Activated naive CD8-positive, alpha-beta T cell treated with anti-CD3 and anti-CD28 coated beads, Interleukin-2, amount 10 ng/mL, durations not matched to agents 7 days and 5 days (primary cell): ENCODE measurements around the gene ZDHHC8. TPM values are rescaled to one million over a fixed set of nuclear protein-coding genes. Genes with fewer than 3 reads are reported as not detected.

Experiments
- ATAC-seq: fragments of 150-1000 bp; cut with Tn5 transposase; one replicate; pipeline ENCODE4 v1.10.0; 2021; ENCODE audit warnings: low read depth, moderate library complexity
- POLR2A ChIA-PET: fragments of 350-600 bp; sonication (Branson Sonifier 250); formaldehyde crosslinking; loops from one replicate; lab custom pipeline; 2021; ENCODE audit warnings: antibody characterized with exemption; lab: Charles Lee
- DNase-seq: peaks from one replicate; pipeline ENCODE4 v3.0.0; 2021
- H3K27ac Mint-ChIP-seq: one replicate; pipeline ENCODE4 v1.8.0; 2022; ENCODE audit warnings: mild to moderate bottlenecking, mixed read lengths
- H3K27me3 Mint-ChIP-seq: one replicate; pipeline ENCODE4 v1.8.0; 2022; ENCODE audit warnings: mild to moderate bottlenecking, moderate library complexity, mixed read lengths
- H3K36me3 Mint-ChIP-seq: one replicate; pipeline ENCODE4 v1.8.0; 2021; ENCODE audit warnings: mild to moderate bottlenecking, mixed read lengths
- H3K4me1 Mint-ChIP-seq: one replicate; pipeline ENCODE4 v1.8.0; 2021; ENCODE audit warnings: mixed read lengths
- H3K4me3 Mint-ChIP-seq: one replicate; pipeline ENCODE4 v1.8.0; 2022; ENCODE audit warnings: mild to moderate bottlenecking, moderate library complexity, mixed read lengths
- H3K9me3 Mint-ChIP-seq: one replicate; pipeline ENCODE4 v1.8.0; 2021; ENCODE audit warnings: mixed read lengths
- total RNA-seq, 2 experiments: library from RNA; stranded (reverse); gene quantifications; one replicate each; pipeline ENCODE4 v1.2.3, GENCODE V29; 2021

Gene ZDHHC8
- total RNA-seq, 2 experiments from 2014 or later = 64.1 to 66.9 TPM

DNA sequence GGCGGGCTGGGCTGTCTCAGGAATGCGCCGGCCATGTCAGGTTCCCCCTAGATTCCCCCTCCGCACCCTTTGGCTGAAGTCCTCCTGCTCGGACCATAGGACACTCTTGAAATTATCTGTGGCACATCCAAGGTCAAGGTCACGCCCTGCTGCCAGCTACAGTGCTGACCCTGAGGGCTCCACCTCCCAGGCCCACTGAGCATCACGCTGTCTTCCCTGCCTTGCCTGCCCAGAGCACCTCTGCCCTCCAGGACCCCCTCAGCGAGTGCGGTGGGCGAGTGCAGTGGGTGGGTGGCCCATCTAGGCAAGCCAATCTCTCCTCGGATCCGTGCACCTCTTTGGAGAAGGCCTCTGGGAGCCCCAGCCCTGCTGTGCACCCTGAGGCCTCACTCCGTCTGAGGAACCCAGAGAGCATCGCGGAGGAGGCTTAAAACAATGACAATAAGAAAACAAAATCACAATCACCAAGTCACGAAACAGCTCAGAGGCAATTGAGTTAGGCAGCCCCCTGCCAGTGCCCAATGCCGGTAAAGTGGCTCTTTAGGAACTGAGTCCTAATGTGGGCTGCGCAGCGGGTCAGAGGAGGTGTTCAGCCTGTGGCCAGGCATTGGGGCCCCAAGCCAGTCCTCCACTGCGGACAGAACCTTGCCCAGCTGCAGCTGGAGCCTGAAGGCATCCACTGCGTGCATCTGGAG is 45.8 kb downstream of the ZDHHC8 start:
- Mint-ChIP-seq H3K4me1 (no peaks in the 10 kb centered on the region), H3K4me3 (no peak overlapping the region), H3K27ac (no peak overlapping the region), H3K9me3 (no peaks in the 10 kb centered on the region), H3K27me3 (no peaks in the 10 kb centered on the region), H3K36me3 (no peaks in the 10 kb centered on the region)
- POLR2A ChIA-PET = no interaction called here
- ATAC-seq (no peak), DNase-seq (no peak)

DNA sequence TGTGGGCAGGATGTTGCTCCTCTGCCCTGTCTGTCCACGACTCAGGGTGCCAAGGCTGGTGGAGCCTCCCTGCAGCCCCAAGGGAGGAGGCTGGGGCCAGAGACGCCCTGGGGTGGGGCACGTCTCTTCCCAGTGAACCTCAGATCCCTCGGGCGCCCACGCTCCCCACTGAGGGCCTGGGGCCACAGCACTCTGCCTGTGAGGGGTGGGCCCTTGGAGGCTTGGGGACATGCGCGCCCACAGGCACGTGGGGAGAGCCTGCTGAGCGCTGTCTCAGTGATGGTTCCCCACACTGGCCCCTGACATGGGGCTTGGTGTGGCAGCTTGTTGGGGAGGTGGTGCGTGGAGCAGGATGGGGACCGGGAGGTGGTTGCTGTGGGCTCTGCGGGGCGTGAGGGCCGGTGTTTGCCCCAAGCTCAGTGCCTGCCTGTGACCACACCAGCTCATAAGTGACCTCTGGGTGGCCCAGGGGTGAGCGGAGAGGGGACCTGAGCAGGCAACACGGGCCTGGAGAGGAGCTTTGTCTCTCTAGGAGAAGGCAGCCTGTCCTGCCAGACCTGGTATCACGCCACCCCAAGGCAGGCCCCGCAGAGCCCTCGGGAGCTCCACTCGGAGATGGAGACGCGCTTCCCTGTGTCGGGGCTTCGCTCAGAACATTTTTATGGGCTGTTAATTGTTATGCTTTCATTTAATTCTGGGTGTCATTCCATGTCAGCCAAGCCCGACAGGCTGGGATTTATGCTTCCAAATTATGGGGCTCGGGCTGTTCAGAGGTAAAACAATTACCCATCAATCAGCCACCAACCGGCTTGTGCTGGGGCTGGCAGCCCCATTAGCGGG is 46.7 kb downstream of the ZDHHC8 start:
- ATAC-seq = no peak
- POLR2A ChIA-PET = no interaction called here
- no peak overlapping the region for H3K27ac Mint-ChIP-seq

DNA sequence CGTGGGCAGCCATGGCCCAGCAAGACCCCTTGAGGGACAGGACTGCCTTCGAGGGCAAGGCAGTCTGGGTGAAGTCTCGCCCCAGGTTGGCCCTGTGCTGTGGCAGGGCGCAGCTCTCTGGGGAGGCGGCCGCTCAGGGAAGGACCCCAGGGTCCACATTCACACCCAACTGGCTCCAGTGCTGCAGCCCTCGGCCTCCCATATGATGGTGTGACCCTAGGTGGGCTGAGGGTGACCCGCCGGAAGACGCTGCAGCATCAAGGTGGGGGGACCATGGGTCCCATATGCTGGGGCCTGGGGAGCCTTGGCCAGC is 47.3 kb downstream of the ZDHHC8 start:
- no peak overlapping the region for H3K4me3 Mint-ChIP-seq
- no peaks in the 10 kb centered on the region for H3K9me3 Mint-ChIP-seq
- POLR2A ChIA-PET = no interaction called here
- ATAC-seq (no peak), DNase-seq (no peak)
- H3K27me3 Mint-ChIP-seq = no peaks in the 10 kb centered on the region
- H3K27ac Mint-ChIP-seq = no peak overlapping the region
- no peaks in the 10 kb centered on the region for H3K36me3 Mint-ChIP-seq
- no peaks in the 10 kb centered on the region for H3K4me1 Mint-ChIP-seq

More for the DNA sequence above, 46.7 kb downstream of the ZDHHC8 start:
- Mint-ChIP-seq H3K36me3 (no peaks in the 10 kb centered on the region), H3K27me3 (no peaks in the 10 kb centered on the region), H3K4me3 (no peak overlapping the region), H3K9me3 (no peaks in the 10 kb centered on the region), H3K4me1 (no peaks in the 10 kb centered on the region)
- no peak for DNase-seq

DNA sequence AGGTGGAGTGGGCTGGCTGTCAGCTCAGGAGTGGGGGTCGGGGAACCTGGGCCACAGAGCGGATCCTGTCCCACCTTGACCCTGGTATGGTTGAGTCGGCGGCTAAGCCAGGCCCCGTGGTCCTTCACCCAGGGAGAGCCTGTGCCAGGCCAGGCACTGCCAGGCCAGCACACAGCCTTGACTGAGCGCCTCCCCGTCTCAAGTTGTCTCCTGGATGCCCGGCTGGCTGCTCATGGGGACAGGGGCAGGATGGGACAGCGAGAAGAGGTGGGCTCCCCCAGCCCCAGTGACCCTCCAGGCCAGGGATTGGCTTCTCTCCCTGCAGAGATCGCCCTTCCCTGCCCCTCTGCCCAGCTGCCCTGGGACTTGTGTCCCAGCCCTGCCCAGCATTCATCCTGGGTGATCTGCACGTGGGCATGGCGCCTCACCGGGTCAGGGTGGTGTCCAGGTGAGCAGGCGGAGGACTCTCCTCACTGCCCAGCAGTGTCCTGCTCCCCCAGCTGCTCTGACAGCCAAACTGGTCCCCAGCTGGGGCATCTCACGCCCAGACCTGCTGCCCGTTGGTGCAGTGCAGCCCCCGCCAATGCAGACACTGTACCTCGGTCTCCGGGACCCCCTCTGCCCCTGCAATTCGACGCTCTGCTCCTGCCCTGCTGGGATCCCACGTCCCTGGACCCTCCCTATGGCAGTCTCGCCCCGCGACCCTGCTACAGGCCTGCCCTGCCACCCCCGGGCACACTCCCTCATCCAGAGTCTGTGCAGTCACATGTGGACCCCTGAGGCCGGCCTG is 48.0 kb downstream of the ZDHHC8 start:
- no peaks in the 10 kb centered on the region for H3K27me3 Mint-ChIP-seq
- H3K36me3 Mint-ChIP-seq = no peaks in the 10 kb centered on the region
- no peaks in the 10 kb centered on the region for H3K9me3 Mint-ChIP-seq
- no peak for ATAC-seq
- H3K27ac Mint-ChIP-seq = no peak overlapping the region
- DNase-seq = no peak
- no peaks in the 10 kb centered on the region for H3K4me1 Mint-ChIP-seq
- POLR2A ChIA-PET = no interaction called here
- H3K4me3 Mint-ChIP-seq = no peak overlapping the region

DNA sequence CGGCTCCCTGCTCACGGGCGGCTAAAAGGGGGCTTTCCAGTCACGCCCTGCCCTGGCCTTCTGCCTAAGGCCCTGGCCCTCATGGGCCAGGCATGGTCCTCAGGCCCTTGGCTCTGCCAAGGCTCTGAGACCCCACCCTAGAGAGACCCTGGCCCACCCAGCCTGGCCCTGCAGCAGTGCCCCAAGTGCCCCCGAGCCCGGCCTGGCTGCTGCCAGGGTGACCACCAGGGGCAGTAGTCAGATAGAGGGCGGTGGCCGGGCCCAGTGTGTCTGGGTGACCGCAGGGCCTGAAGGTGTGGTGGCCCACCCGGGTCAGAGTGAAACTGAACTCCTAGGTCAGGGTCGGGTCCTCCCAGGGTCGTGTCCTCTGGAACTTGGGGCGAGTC is 48.6 kb downstream of the ZDHHC8 start:
- ATAC-seq = no peak
- no peaks in the 10 kb centered on the region for H3K27me3 Mint-ChIP-seq
- no peak overlapping the region for H3K27ac Mint-ChIP-seq

DNA sequence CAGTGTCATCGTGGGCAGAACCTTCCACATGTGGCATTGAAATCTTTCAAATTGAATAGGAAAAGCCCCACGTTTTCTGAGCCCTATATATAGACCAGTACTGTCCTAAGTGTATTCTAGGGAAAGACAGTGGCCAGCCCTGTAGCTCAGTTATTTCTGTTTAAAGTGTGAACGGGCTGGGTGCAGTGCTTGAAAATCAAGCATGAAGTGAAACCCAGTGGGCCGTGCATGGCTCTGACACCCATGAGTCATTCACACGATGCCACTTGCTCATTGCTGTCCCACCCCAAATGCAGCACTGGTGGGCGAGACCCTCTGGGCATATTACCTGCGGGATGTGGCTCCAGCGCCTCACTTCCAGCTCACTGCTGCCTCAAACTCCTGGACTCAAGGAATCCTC is 49.0 kb downstream of the ZDHHC8 start:
- DNase-seq (no peak), ATAC-seq (no peak)
- H3K27me3 Mint-ChIP-seq = no peaks in the 10 kb centered on the region
- H3K27ac Mint-ChIP-seq = no peak overlapping the region
- H3K4me3 Mint-ChIP-seq = no peak overlapping the region
- no peaks in the 10 kb centered on the region for H3K9me3 Mint-ChIP-seq
- no peaks in the 10 kb centered on the region for H3K36me3 Mint-ChIP-seq
- H3K4me1 Mint-ChIP-seq = no peaks in the 10 kb centered on the region
- POLR2A ChIA-PET = no interaction called here

More for the DNA sequence above, 48.6 kb downstream of the ZDHHC8 start:
- H3K36me3 Mint-ChIP-seq = no peaks in the 10 kb centered on the region
- H3K9me3 Mint-ChIP-seq = no peaks in the 10 kb centered on the region
- no peak for DNase-seq
- H3K4me3 Mint-ChIP-seq = no peak overlapping the region
- no peaks in the 10 kb centered on the region for H3K4me1 Mint-ChIP-seq
- POLR2A ChIA-PET = no interaction called here

DNA sequence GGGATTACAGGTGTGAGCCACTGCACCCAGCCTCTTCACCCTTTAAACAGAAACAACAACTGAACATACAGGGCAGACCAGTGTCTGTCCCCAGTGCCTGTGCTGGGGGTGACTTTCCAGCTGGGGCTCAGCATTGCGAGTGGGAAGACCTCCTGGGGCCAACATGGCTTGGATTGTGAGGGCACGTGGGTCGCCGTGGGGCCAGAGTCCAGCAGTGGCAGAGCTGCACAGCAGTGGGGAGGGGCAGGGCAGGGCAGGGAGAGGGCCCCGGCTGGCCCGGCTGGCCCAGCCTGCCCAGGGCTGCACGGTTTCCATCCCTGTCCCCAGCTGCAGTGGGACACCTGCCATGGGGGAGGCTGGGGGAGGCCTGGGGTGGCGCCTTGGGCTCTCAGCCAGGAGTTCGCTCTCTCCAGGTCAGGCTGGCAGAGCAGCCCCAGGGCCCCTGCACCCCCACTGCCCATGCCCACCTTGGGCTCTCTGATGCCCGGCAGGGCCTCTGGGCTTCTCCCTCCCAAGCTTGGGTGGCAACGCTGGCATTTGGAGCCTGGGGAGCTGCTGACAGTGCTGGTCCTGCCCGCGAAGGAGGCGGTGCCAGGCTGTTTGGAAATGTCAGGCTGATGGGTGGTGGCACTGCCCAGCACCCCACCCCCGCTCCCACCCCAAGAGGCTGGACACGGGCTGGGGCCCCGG is 49.7 kb downstream of the ZDHHC8 start:
- DNase-seq = no peak
- Mint-ChIP-seq H3K4me3 (no peak overlapping the region), H3K27ac (no peak overlapping the region), H3K9me3 (no peaks in the 10 kb centered on the region), H3K36me3 (no peaks in the 10 kb centered on the region), H3K27me3 (no peaks in the 10 kb centered on the region), H3K4me1 (no peaks in the 10 kb centered on the region)
- no peak for ATAC-seq
- POLR2A ChIA-PET = no interaction called here

DNA sequence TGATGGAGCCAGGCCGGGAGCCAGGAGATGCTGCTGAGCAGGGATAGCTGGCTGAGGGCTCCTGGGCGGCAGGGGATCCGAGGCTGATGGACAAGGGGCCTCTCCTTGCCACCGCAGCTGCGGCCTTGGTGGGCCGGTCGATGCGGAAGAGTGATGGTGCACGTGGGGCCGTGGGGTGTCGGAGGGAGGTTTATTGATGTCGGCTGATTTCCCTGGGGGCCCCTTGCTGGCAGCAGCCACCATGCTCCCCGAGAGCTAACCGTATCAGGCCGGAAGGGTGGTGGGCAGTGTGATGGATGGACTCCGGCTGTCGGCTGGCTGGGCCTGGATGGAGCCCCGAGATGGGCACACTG is 50.3 kb downstream of the ZDHHC8 start:
- DNase-seq (no peak), ATAC-seq (no peak)
- Mint-ChIP-seq H3K4me1 (no peaks in the 10 kb centered on the region), H3K27ac (no peak overlapping the region), H3K27me3 (no peaks in the 10 kb centered on the region), H3K36me3 (no peaks in the 10 kb centered on the region), H3K4me3 (no peak overlapping the region), H3K9me3 (no peaks in the 10 kb centered on the region)
- POLR2A ChIA-PET = no interaction called here

DNA sequence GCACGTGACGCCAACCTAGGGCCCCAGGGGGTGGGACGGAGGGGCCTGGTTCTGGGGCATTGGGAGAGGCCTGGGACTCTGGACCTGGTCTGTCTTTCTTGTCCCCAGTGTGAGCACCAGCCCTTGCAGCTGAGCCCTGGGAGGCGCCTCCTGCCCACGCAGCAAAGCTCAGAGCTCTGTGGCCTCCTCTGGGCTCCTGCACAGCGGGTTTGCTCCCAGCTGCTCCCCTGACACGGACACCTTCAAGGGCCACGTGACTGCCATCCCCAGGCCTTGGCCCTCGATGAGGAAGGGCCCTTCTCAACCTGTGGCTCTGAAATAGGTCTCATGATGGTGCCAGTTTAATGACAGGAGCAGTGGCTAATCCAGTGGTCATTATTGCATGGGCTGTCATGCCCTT is 50.8 kb downstream of the ZDHHC8 start:
- no peaks in the 10 kb centered on the region for H3K9me3 Mint-ChIP-seq
- H3K27me3 Mint-ChIP-seq = no peaks in the 10 kb centered on the region
- H3K4me3 Mint-ChIP-seq = no peak overlapping the region
- POLR2A ChIA-PET = no interaction called here
- H3K27ac Mint-ChIP-seq = no peak overlapping the region
- DNase-seq = no peak
- ATAC-seq = no peak
- no peaks in the 10 kb centered on the region for H3K4me1 Mint-ChIP-seq
- no peaks in the 10 kb centered on the region for H3K36me3 Mint-ChIP-seq

DNA sequence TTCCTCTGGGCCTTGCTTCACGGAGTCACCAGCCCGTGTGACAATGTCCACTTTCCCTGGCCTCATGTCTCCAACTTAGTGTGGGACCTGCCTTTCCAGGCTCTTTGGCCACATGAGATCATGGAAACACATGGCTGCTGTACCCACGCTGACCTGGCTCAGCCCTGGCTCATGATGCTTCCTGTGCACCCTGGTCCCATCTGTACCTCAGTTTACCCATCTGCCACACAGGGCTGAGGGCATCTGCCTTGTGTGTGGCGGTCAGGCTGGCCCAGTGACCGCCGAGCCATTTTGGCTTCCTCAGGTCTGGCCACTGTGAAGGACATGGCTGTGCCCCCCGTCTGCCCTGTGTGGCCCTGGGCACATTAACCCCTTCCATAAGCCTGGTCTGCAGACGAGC is 51.5 kb downstream of the ZDHHC8 start:
- Mint-ChIP-seq H3K4me3 (no peak overlapping the region), H3K36me3 (no peaks in the 10 kb centered on the region), H3K9me3 (no peaks in the 10 kb centered on the region), H3K4me1 (no peaks in the 10 kb centered on the region), H3K27ac (no peak overlapping the region), H3K27me3 (no peaks in the 10 kb centered on the region)
- ATAC-seq (no peak), DNase-seq (no peak)
- POLR2A ChIA-PET = no interaction called here

DNA sequence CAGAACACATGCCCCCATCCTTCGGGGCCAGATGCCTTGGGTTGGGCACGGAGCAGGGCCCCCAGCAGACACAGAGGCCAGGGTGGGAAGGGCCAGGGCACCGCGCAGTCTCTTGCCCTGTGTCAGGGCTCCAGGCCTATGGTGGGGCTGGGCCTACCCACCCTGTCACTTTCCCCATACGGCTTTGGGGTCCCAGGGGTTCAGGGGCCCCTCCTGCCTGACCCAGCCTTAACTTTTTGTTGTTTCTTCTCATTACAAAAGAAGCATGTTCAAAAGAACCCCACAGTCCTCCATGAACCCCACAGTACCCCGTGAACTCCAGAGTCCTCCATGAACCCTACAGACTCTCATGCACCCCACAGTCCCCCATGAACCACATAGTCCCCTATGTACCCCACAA is 52.2 kb downstream of the ZDHHC8 start:
- ATAC-seq (no peak), DNase-seq (no peak)
- no peaks in the 10 kb centered on the region for H3K9me3 Mint-ChIP-seq
- POLR2A ChIA-PET = no interaction called here
- no peak overlapping the region for H3K27ac Mint-ChIP-seq
- no peak overlapping the region for H3K4me3 Mint-ChIP-seq
- H3K4me1 Mint-ChIP-seq = no peaks in the 10 kb centered on the region
- H3K36me3 Mint-ChIP-seq = no peaks in the 10 kb centered on the region
- no peaks in the 10 kb centered on the region for H3K27me3 Mint-ChIP-seq

DNA sequence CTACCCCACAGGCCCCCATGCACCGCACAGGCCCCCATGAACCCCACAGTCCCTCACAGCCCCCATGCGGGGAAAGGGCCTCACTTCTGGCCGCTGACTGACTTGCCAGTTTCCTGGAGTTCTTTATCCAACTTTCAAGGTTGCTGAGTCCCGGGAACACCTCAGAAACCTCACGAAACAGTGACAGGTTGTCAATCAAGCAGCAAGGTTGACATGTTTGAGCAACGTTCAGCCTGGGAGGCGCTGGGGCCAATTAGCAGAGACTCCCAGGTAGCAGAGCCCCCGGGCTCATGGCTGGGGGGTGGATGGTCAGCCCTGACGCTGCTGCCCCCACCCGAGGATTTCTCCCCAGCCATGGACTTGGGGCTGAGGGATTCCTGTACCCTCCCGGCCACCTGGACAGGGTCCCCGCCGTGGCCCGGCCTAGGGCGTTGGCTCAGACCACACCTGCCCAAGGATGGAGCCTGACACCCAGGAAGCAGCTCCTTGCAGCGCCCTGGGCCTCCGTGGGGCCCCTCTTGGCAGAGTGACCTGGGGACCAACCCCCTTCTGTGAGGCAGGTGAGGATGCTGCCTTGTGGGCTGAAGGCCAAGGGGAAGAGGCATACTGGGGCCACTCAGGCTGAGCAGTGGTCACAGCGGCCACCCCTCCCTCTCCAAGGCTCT is 53.0 kb downstream of the ZDHHC8 start:
- Mint-ChIP-seq H3K27me3 (no peaks in the 10 kb centered on the region), H3K36me3 (no peaks in the 10 kb centered on the region), H3K4me3 (no peak overlapping the region), H3K27ac (no peak overlapping the region), H3K4me1 (no peaks in the 10 kb centered on the region), H3K9me3 (no peaks in the 10 kb centered on the region)
- no peak for ATAC-seq
- POLR2A ChIA-PET = no interaction called here
- DNase-seq = no peak

DNA sequence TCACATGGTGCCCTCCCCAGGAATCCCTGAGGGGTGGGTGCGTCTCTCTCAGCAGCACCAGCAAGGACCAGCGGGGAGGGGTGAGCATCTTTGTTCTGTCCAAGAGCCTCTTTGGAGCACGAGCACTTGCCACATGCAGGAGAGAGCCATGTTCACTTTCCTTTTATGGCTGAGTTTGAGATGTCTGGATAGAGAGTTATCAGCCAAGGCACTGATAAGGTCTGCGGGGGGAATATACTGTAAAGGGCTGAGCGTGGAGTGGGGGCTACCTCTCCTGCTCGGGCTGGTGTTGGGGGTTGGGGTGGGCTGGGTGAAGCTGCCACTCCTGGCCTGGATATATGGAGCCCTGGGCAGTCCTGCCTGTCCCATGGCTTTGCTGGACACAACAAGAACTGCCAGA is 54.1 kb downstream of the ZDHHC8 start:
- Mint-ChIP-seq H3K27ac (no peak overlapping the region), H3K36me3 (no peaks in the 10 kb centered on the region), H3K27me3 (no peaks in the 10 kb centered on the region)

More for the DNA sequence above, 54.1 kb downstream of the ZDHHC8 start:
- ATAC-seq = no peak
- H3K4me1 Mint-ChIP-seq = no peaks in the 10 kb centered on the region
- no peak overlapping the region for H3K4me3 Mint-ChIP-seq
- POLR2A ChIA-PET = no interaction called here
- H3K9me3 Mint-ChIP-seq = no peaks in the 10 kb centered on the region
- DNase-seq = no peak
